BLaER1 treated with 17β-estradiol and CSF1 and Interleukin-3, amounts not matched to agents 10 nM and 100 nM (cell line): ENCODE results near the gene FSTL4.

Source experiments
- H3K27ac ChIP-seq, 11 experiments: shearing (Covaris generic); formaldehyde crosslinking; 2 replicates each; pipeline ENCODE4 v1.8.1; 2022
- H3K27me3 ChIP-seq, 11 experiments: shearing (Covaris generic); formaldehyde crosslinking; 2 replicates each; pipeline ENCODE4 v1.8.1; 2022
- H3K36me3 ChIP-seq, 11 experiments: shearing (Covaris generic); formaldehyde crosslinking; 2 replicates each; pipeline ENCODE4 v1.8.1; 2022
- H3K4me1 ChIP-seq, 10 experiments: shearing (Covaris generic); formaldehyde crosslinking; 2 replicates each; pipeline ENCODE4 v1.8.1; 2022
- H3K4me2 ChIP-seq, 11 experiments: shearing (Covaris generic); formaldehyde crosslinking; 2 replicates each; pipeline ENCODE4 v1.8.1; 2022
- H3K4me3 ChIP-seq, 10 experiments: shearing (Covaris generic); formaldehyde crosslinking; 2 replicates each; pipeline ENCODE4 v1.8.1; 2022
- H3K9ac ChIP-seq, 11 experiments: shearing (Covaris generic); formaldehyde crosslinking; 2 replicates each; pipeline ENCODE4 v1.8.1; 2022
- H3K9me3 ChIP-seq, 11 experiments: shearing (Covaris generic); formaldehyde crosslinking; replicated peaks in 1 of 11; 2 replicates each; pipeline ENCODE4 v1.8.1; 2022
- H4K20me1 ChIP-seq, 11 experiments: shearing (Covaris generic); formaldehyde crosslinking; 2 replicates each; pipeline ENCODE4 v1.8.1; 2022
- Cebpa-rat ChIP-seq, 11 experiments: shearing (Covaris generic); IDR thresholded peaks; 2 replicates each; pipeline ENCODE4 v1.8.1; 2022

FSTL4 gene

DNA sequence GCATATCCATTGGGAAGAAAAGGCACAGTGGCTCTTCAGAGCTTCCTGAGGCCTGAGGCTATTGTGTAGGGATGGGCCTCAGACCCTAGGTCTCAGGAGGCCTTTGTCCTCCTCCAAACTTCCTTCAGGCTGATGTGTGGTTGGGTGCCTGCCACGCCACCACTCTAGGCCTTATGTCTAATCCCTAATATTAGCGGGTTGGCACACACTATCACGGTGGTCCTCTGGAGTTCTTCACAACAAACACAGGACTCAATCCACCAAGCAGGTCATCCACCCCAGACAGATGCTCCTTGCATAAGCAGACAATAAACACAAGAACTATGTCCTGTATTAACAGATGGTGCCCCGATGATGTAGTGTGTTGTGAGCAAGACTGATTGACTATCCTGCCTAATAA is 31.0 kb upstream of the FSTL4 start:
- no peaks in the 10 kb centered on the region for H4K20me1 ChIP-seq
- H3K4me1 ChIP-seq, result peaks cover 0 to 19% (median 17%) of the 10 kb centered on the region in 10 experiments; a peak in 17 of 20 replicates
- no peaks in the 10 kb centered on the region for H3K36me3 ChIP-seq
- no peak overlapping the region for H3K4me3 ChIP-seq
- H3K9ac ChIP-seq, result no peak overlapping the region
- no peak overlapping the region for H3K27ac ChIP-seq
- H3K4me2 ChIP-seq, result peak overlapping the region in 8 of 11 experiments; percentile 4 to 68 (median 44); a peak in 14 of 22 replicates
- no peaks in the 10 kb centered on the region for H3K9me3 ChIP-seq
- no peak for TF ChIP-seq Cebpa-rat (IDR thresholded peaks at IDR 0.05)
- no peaks in the 10 kb centered on the region for H3K27me3 ChIP-seq

DNA sequence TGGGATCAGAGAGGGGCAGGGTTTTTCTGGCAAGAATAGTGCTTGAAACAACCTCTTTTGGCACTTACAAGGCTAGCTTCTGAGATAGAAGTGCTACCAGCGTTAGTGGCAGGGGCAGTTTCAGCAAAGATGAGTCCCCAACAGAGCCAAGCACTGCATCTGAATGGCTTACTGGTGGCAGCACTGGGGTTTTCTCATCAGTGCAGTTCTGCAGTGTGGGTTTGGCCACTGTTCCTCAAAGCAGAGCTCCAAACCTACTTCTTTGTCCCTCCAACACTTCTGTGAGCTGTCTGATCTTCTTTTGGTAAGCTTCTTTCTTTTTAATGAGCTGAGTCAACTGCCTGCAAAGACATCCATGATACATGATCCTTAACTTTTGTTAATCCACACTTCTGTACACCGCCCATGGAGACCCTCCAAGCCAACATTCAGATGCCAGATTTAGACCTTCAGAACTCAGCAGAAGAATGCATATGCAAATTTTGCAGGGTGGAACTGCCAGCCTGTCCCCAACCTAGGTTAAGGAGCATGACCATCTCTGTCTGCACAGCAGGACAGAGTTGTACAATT is 29.9 kb upstream of the FSTL4 start:
- Histone ChIP-seq H3K27me3 (no peaks in the 10 kb centered on the region), H3K9ac (no peak overlapping the region), H3K4me2 (no peak overlapping the region; a peak in 1 of 22 replicates), H4K20me1 (no peaks in the 10 kb centered on the region), H3K9me3 (no peaks in the 10 kb centered on the region), H3K4me1 (peaks cover 0 to 19% (median 17%) of the 10 kb centered on the region in 10 experiments; a peak in 17 of 20 replicates), H3K27ac (no peak overlapping the region), H3K4me3 (no peak overlapping the region), H3K36me3 (no peaks in the 10 kb centered on the region)
- TF ChIP-seq Cebpa-rat (IDR thresholded peaks at IDR 0.05), result no peak

DNA sequence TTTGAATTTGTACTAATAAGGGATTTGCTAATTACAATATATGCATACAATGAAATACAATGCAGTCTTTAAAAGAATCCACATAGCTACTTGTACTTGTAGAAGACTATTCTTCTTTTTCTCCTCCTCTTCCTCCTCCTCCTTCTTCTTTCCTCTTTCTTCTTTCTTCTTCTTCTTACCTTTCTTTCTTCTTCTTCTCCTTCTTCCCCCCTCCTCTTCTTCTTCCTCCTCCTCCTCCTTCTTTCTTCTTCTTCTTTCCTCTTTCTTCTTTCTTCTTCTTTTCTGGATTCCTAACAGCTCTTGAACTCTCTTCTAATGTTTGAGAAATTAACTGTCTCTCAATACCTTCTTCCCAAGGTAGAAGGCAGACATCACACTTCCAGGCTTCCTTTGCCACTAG is 29.3 kb upstream of the FSTL4 start:
- H4K20me1 ChIP-seq, result no peaks in the 10 kb centered on the region
- H3K4me2 ChIP-seq, result no peak overlapping the region
- no peak overlapping the region for H3K9ac ChIP-seq
- peaks cover 0 to 19% (median 17%) of the 10 kb centered on the region in 10 experiments; a peak in 17 of 20 replicates for H3K4me1 ChIP-seq
- no peak overlapping the region for H3K27ac ChIP-seq
- H3K36me3 ChIP-seq, result no peaks in the 10 kb centered on the region
- H3K27me3 ChIP-seq, result no peaks in the 10 kb centered on the region
- H3K4me3 ChIP-seq, result no peak overlapping the region
- no peak for TF ChIP-seq Cebpa-rat (IDR thresholded peaks at IDR 0.05)
- H3K9me3 ChIP-seq, result no peaks in the 10 kb centered on the region

DNA sequence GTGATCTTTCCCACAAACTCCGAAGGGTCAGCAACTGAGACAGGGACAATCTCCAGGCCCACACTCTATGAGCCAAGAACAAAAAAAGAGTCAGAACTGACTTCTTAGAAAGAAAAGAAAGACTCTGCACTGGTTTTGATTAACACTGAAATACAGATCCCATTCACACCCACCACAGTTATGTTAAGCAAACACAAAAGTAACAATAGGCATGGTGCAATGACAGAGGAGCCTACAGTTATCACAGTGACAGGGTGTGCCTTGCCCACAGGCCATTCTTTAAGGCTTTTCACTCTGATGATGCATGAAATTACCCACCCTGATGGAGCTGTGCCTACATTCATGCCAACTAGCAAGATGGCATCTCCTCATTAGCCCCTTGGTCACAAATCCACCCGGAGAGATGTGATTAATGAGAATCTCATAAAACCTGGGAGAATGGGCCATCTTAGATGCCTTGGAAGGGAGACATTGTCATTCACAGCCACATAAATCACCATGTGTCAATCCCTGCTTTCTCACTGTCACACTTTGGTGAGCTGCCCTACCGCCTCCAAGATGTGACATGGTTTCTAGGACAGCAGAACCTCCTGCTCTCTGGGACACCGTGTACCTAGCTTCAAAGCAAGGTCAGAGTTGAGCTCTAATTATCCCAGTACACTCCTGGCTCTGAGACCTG is 27.6 kb upstream of the FSTL4 start:
- Histone ChIP-seq H3K36me3 (no peaks in the 10 kb centered on the region), H3K9me3 (no peaks in the 10 kb centered on the region), H3K4me3 (no peak overlapping the region), H3K4me2 (no peak overlapping the region), H4K20me1 (no peaks in the 10 kb centered on the region), H3K9ac (no peak overlapping the region), H3K27me3 (no peaks in the 10 kb centered on the region), H3K4me1 (peaks cover 0 to 19% (median 17%) of the 10 kb centered on the region in 10 experiments; a peak in 17 of 20 replicates), H3K27ac (no peak overlapping the region)
- TF ChIP-seq Cebpa-rat (IDR thresholded peaks at IDR 0.05), result no peak

DNA sequence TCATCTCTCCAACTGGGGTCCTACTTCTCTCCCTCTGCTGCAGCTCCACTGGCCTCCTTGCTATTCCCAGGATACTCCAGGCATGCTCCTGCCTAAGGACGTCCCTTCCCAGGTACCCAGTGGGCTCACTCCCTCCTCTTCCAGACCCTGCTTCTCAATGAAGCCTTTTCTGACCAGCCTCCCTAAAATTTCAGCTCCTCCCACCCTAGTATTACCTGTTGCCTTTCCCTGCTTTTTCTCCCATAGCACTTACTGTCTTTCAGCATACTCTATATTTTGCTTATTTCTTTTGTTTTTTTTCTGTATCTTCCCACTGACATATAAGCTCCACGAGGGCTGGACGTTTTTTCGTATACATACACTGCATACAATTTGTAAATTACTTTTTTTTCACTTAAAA is 26.1 kb upstream of the FSTL4 start:
- Histone ChIP-seq H3K4me3 (no peak overlapping the region), H3K27ac (no peak overlapping the region), H3K36me3 (no peaks in the 10 kb centered on the region), H3K4me2 (no peak overlapping the region), H3K27me3 (no peaks in the 10 kb centered on the region), H3K9ac (no peak overlapping the region), H3K9me3 (peaks cover 0 to 7% (median 0%) of the 10 kb centered on the region in 11 experiments; a peak in 3 of 22 replicates), H3K4me1 (peaks cover 0 to 10% (median 3%) of the 10 kb centered on the region in 10 experiments; a peak in 14 of 20 replicates), H4K20me1 (no peaks in the 10 kb centered on the region)
- no peak for TF ChIP-seq Cebpa-rat (IDR thresholded peaks at IDR 0.05)

DNA sequence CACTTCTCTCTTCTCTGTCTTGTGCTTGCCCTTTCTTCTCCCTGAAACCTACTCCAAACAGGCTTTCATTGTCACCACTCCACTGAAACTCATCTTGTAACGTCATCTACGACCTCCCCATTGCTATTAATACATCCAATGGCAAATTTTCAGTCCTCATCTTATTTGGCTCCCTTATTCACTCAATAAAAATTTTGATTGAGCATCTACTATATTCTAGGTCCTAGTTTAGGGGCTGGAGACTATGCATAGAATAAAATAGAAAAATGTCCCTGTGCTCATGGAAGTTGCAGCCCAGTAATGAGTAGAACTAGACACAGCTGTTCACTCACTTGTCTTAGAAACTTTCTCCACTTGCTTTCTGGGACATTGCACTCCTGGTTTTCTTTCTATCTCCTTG is 24.9 kb upstream of the FSTL4 start:
- Histone ChIP-seq H3K9ac (no peak overlapping the region), H4K20me1 (no peaks in the 10 kb centered on the region), H3K4me3 (no peak overlapping the region), H3K4me2 (no peak overlapping the region), H3K4me1 (peaks cover 0 to 7% (median 0%) of the 10 kb centered on the region in 10 experiments; a peak in 1 of 20 replicates), H3K9me3 (peaks cover 0 to 18% (median 4%) of the 10 kb centered on the region in 11 experiments; a peak in 9 of 22 replicates), H3K27ac (no peak overlapping the region), H3K36me3 (no peaks in the 10 kb centered on the region), H3K27me3 (no peaks in the 10 kb centered on the region)
- no peak for TF ChIP-seq Cebpa-rat (IDR thresholded peaks at IDR 0.05)

DNA sequence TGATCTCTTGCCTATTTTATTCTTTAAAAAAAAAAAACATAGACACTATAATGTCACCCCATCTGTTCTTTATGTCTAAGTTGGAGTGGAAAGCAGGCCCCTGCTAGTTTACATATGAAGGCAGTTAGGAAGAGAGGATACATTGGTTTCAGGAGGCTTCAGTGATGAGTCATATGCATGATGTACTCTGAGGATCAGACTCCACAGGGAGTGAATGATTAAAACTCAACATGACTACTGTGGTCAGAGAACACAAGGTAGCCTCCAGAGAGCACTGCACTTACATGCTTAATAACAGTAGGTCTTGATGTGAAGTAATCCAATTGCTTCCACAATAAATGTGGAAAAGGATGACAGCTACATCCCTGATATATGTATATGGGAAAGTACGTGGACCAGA is 22.7 kb upstream of the FSTL4 start:
- Histone ChIP-seq H3K9me3 (peaks cover 0 to 18% (median 4%) of the 10 kb centered on the region in 11 experiments; a peak in 9 of 22 replicates), H4K20me1 (no peaks in the 10 kb centered on the region), H3K27ac (no peak overlapping the region), H3K4me1 (no peaks in the 10 kb centered on the region), H3K4me2 (no peak overlapping the region), H3K27me3 (no peaks in the 10 kb centered on the region), H3K4me3 (no peak overlapping the region), H3K36me3 (no peaks in the 10 kb centered on the region), H3K9ac (no peak overlapping the region)
- no peak for TF ChIP-seq Cebpa-rat (IDR thresholded peaks at IDR 0.05)

DNA sequence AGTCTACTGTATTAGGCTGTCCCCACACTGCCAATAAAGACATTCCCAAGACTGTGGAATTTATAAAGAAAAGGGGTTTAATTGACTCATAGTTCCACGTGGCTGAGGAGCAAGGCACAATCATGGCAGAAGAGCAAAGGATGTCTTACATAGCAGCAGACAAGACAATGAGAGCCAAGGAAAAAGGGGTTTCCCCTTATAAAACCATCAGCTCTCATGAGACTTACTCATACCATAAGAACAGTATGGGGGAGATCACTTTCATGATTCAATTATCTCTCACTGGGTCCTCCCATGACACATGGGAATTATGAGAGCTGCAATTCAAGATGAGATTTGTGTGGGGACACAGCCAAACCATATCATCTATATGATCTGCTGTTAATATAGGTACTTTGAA is 14.8 kb upstream of the FSTL4 start:
- peaks cover 0 to 9% (median 6%) of the 10 kb centered on the region in 11 experiments; a peak in 10 of 22 replicates for H3K9me3 ChIP-seq
- no peak for TF ChIP-seq Cebpa-rat (IDR thresholded peaks at IDR 0.05)

DNA sequence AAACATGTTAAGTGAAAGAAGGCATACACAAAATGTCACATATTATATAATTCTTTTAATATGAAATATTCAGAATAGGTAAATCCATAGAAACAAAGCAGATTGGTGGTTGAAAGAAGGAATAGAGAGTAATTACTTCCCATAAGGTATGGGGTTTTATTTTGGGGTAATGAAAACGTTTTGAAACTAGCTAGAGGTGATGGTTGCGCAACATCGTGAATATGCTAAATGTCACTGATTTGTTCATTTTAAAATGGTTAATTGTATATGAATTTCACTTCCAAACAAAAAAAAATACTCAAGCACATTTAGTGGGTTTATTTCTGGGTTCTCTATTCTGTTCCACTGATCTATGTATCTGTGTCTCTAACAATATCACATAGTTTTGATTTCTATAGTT is 12.0 kb upstream of the FSTL4 start:
- Histone ChIP-seq H3K4me3 (no peak overlapping the region), H3K27ac (no peak overlapping the region), H4K20me1 (no peaks in the 10 kb centered on the region), H3K9me3 (peaks cover 0 to 9% (median 6%) of the 10 kb centered on the region in 11 experiments; a peak in 10 of 22 replicates), H3K4me2 (no peak overlapping the region), H3K27me3 (no peaks in the 10 kb centered on the region), H3K9ac (no peak overlapping the region), H3K36me3 (no peaks in the 10 kb centered on the region), H3K4me1 (no peaks in the 10 kb centered on the region)
- peak in 5 of 11 experiments; percentile 30 to 92 (median 61); a peak in 8 of 22 replicates for TF ChIP-seq Cebpa-rat (IDR thresholded peaks at IDR 0.05)

More for the DNA sequence above, 14.8 kb upstream of the FSTL4 start:
- Histone ChIP-seq H3K4me3 (no peak overlapping the region), H3K36me3 (no peaks in the 10 kb centered on the region), H3K27ac (no peak overlapping the region), H3K9ac (no peak overlapping the region), H3K4me2 (no peak overlapping the region), H3K4me1 (no peaks in the 10 kb centered on the region), H4K20me1 (no peaks in the 10 kb centered on the region), H3K27me3 (no peaks in the 10 kb centered on the region)
